HG03520 (cell line): Measurements from ENCODE around the gene TCFL5.

Experiments used
- ATAC-seq: cut with Tn5 transposase; IDR thresholded peaks from one replicate; pipeline ENCODE4 v1.9.1; 2021; ENCODE audit warnings: mild to moderate bottlenecking, moderate library complexity; ENCODE audit not compliant: unreplicated experiment

TCFL5 gene

GRCh38 chr20:62861726-62862336 lies at the start of gene TCFL5:
Gene TCFL5, minus strand, starts transcription at chr20:62861822. Its CDS starts 152 bp downstream, at chr20:62861670.
- peak; percentile 67 for ATAC-seq

- no peak for ATAC-seq
Observed at GRCh38 chr20:62910777-62911497, 49.3 kb upstream of the TCFL5 start.

- no peak for ATAC-seq
Observed at GRCh38 chr20:62910217-62910766, 48.7 kb upstream of the TCFL5 start.

GRCh38 chr20:62908971-62909791 lies 47.6 kb upstream of the TCFL5 start:
- no peak for ATAC-seq

- no peak for ATAC-seq
Observed at GRCh38 chr20:62907384-62908317, 46.0 kb upstream of the TCFL5 start.

GRCh38 chr20:62906647-62907375 lies 45.2 kb upstream of the TCFL5 start:
- ATAC-seq, result no peak

- no peak for ATAC-seq
Observed at GRCh38 chr20:62906209-62906608, 44.6 kb upstream of the TCFL5 start.

- no peak for ATAC-seq
Observed at GRCh38 chr20:62905536-62906117, 44.0 kb upstream of the TCFL5 start.

GRCh38 chr20:62902926-62903615 lies 41.4 kb upstream of the TCFL5 start:
- ATAC-seq, result no peak

- ATAC-seq, result no peak
Observed at GRCh38 chr20:62901891-62902290, 40.3 kb upstream of the TCFL5 start.

- ATAC-seq, result no peak
Observed at GRCh38 chr20:62900692-62901584, 39.3 kb upstream of the TCFL5 start.

- peak; percentile 74 for ATAC-seq
Observed at GRCh38 chr20:62900052-62900691, 38.5 kb upstream of the TCFL5 start.

- no peak for ATAC-seq
Observed at GRCh38 chr20:62899633-62900051, 38.0 kb upstream of the TCFL5 start.

GRCh38 chr20:62898970-62899632 lies 37.5 kb upstream of the TCFL5 start:
- ATAC-seq, result no peak

- no peak for ATAC-seq
Observed at GRCh38 chr20:62898093-62898964, 36.7 kb upstream of the TCFL5 start.

GRCh38 chr20:62897666-62898065 lies 36.0 kb upstream of the TCFL5 start:
- ATAC-seq, result no peak
